Measurements from ENCODE around the gene NFIC.
"Not testable (repeated sequence)": the region's sequence is repeated elsewhere in the genome, so short reads cannot be mapped to it uniquely, and the experiment has no call there.

Gene NFIC

DNA sequence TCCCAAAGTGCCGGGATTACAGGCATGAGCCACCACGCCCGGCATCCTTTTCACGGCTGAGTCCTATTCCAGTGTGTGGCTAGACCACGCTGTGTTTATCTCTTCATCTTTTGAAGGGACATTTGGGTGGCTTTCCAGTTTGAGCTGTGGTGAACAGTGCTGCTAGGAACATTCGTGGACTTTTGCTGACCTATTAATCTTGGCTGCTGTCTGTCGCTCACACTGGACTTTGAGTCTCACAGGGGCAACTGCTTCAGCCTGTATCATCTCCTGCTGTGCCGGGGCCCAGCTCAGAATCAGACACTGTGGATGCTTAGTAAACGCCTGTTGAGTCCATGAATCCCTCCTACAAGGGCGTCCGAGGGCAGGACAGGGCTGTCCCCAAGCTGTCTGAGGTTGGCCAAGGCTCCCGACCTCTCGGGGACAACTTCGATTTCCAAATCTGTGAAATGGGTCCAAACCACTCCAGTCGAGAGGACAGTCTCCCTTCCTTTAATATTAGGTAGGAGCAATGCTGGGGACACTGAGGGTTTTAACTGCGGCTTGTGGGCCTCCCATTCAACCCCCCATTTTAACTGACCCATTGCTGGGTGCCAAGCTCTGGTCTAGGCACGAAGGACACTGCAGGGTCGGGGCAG lies 65.5 kb downstream of the NFIC start:
- no peak for DNase-seq

DNA sequence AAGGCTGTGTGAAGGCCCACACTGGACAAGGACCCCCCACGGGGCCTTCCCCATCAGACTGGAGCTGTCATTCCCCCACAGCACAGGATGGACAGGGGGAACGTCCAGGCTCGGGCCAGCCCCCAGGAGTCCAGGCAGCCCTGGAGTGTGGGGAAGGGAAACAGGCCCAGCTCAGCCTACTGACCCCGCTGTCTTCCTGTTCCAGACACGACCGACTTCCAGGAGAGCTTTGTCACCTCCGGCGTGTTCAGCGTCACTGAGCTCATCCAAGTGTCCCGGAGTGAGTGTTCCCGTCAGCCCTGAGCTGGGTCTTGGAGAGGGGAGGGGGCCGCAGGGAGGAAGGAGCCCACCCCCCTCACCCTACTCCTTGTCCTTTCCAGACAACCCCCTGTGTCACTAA lies 66.9 kb downstream of the NFIC start:
- DNase-seq, result no peak

DNA sequence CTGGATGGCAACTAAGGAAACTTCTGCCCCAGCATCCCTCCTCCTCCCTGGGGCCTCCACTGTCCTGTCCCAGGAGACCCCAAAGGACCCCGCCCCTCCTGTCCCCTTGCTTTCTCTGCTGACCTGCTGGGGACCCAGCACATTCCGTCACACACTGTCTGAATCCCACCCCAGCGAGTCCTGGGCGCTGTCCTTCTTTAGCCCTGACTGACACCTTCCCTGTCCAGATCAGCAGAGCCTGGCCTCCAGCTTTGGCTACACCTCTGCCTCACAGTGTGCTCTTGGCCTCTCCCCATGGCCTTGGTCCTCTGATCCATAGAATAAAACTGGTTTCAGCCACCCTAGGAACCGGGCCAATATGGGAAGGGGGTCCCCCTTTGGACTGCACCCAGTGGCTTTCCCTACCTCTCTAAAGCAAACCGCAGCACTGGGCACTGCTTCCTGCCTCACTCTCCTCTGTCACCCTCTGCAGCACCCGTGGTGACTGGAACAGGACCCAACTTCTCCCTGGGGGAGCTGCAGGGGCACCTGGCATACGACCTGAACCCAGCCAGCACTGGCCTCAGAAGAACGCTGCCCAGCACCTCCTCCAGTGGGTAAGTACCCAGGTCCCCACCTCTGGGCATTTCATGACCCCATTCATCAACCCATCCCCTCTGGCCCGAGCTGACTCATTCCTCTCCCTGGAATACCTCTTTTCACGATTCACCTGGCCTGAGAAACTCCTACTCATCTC lies 67.6 kb downstream of the NFIC start:
- no peak for DNase-seq

DNA sequence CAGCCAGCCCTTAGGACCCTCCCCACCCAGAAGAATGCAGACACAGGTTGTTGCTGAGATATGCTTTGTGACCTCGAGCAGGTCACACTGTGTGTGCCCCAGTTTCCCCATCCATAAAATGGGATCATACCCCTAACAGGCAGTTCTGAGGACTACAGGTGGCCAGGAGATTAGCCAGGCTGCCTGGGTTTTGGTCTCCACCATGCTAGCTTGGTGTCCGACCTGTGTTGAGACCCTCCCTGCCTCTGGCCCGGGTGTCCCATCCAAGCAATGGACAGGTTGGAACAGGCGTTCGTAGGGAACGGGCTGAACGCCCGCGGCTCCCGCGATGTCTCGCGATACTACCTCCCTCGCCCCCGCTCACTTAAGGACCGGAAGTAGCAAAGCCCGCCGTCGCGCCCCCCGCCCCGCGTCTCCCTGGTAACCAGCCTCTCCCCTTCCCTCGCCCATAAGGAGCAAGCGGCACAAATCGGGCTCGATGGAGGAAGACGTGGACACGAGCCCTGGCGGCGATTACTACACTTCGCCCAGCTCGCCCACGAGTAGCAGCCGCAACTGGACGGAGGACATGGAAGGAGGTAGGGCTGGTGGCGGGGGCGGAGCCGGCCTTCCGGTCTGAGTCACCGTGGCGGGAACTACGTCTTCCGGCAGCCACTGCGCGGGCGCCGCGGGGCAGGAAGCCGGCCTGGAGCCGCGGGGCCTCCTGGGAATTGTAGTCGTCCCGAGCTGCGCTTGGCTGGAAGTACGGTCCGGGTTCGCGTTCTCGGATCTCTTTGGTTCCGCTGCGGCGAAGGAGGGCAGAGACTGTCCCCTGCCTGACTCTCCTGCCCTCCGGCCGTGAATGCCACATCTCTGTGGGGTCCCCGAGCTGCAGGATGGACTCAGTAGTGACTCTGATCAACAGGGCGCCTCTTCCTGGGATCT lies 68.5 kb downstream of the NFIC start:
- peak; percentile 96 for DNase-seq

DNA sequence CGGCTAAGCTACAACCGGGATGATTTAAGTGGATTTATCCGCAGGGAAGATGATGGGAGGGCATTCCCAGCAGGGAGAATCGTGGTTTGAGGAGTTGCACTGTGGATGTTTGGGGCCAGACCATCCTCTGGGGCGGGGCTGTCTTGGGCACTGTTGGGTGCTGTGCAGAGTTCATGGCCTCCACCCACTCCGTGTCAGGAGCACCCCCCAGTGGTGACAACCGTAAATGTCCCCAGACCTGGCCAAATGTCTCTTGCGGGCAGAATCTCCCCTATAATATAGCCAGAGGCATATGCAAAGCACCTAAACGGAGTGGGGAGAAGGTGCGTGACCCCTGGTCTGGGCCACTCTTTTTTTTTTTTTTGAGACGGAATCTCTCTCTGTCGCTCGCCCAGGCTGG lies 73.7 kb downstream of the NFIC start:
- DNase-seq, result no peak

DNA sequence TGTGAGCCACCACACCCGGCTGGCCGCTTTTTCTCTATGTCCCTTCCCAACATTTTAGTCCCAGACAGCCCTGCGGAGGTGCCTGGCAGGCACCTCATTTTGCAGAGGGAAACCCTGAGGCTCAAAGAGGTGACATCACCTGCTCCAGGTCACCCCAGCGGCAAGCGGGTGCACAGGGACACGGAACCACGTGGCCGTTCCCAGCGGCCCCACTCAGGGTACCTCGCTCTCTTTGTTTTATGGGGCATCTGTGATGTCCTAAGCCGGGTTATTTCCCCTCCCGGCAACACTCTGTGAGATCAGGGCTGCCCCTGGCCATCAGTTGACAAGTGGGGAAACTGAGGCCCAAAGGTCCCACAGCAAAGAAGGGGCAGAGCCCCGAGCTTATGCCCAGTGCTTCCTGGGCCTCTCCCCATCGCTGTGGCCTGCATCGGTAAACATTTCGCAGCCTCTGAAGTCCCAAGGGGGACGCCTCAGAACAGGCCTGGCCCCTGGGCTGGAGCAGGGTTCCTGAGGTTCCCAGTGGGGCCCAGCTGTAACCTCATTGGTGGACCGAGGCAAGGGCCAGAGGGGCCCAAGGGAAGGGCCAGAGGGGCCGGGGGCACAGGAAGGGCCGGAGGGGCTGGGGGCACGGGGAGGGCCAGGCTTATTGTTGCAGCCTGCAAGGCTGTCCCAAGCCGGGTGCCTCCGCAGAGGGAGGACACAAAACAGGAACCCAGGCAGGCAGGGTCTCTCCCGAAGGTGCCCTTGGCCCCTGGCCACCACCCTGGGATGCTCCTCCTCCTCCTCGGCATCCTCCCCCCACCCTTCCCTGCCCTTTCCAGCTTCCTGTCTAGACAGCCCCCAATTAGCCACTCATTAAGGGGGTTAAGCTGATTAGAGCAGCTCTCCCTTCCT lies 75.0 kb downstream of the NFIC start:
- no peak for DNase-seq

DNA sequence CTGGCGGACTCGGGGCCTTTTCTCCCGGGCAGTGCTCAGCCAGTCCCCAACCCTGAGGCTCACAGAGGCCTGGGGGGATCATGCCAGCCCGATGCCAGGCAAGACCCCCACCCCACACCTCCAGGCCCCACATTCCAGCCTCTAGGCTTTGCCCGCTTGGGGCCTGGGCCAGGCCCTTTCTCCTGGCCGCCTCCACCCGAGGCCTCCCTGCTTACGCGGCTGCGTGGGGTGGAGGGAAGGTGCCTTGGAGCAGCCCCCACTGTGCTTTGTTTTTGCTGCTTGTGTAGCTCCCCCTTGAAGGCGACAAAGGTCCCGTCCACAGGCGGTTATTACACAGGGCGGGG lies 75.6 kb downstream of the NFIC start:
- no peak for DNase-seq

DNA sequence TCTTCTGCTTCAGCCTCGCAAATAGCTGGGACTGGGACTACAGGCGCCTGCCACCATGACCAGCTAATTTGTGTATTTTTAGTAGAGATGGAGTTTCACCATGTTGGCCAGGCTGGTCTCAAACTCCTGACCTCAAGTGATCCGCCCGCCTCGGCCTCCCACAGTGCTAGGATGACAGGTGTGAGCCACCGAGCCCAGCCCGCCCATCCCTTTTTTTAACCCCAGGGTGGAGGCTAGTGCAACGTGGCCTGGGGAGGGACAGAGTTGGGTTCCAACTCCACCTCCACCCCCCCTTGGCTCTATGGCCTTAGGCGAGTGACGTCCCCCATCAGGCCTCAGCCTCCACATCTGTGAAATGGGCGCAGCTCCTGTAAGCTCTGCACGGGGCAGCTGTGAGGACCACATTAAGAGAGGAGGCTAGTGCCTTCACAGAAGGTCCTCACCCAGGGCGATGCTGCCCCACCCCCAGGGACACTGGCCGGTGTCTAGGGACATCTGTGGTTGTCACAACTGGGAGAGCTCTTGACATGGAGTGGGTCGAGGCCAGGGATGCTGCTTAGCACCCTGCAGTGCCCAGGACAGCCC lies 76.2 kb downstream of the NFIC start:
- no peak for DNase-seq

DNA sequence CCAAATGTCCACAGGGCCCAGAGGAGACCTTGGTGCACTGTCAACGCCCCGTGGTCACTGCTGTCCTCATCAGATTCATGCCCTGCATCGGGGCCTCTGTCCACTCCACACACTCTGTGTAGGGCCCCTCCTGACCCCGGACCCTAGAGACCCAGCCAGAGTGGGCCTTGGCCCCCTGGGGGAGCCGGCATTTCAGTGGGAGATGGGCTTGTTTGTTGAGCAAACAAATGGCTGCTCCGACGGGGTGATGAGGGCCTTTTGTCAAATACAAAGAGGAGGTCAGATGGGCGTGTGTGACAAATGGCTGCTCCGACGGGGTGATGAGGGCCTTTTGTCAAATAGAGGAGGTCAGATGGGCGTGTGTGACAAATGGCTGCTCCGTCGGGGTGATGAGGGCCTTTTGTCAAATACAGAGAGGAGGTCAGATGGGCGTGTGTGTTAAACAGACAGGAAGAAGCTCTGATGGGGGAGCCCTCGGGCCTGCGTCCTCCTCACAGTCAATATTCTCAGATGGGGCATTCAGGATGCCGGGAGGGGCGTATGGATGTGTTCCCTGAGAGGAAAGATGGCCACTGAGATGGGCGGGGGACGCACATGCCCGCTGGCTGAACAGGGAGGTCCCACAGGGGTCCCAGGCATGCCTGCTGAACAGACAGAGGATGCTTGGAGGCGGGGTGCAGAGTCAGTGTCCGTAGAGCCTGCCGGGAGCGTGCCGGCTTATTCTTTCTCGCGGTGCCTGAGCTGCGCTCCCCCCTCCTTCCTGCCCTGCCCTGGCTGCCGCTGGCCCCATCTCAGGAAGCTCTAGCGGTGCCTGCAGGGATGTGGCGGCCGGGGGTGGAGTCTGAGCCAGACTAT lies 77.7 kb downstream of the NFIC start:
- peak; percentile 81 for DNase-seq

DNA sequence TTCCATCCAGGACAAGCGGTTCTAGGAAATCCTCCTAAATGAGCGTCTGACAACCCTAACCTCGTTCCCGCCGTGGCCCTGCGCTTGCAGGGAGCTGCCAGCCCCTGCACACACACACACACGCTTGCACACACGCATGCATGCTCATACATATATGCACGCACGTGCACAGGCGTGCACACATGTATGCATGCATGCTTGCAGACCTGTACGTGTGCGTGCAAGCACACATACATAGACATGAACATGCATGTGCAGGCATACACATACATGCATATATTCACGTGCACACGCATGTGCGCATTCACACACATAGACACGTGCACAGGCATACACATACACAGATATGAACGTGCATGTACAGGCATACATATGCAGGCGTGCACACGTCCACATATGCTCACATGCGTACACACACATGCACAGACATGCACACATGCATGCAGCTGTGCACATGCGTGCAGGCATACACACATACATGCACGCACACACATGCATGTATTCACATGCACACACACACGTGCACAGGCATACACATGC lies 78.4 kb downstream of the NFIC start:
- DNase-seq, result no peak

DNA sequence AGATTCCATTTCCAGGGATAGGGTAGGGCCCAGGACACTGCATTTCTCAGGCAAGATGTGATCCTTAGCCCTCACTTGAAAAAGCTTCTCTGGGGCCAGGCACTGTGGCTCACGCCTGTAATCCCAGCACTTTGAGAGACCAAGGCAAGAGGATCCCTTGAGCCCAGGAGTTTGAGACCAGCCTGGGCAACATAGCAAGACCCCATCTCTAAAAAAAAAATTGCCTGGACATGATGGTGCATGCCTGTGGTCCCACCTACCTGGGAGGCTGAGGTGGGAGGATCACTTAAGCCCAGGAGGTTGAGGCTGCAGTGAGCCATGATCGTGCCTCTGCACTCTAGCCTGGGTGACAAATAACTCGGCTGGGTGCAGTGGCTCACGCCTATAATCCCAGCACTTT lies 80.3 kb downstream of the NFIC start:
- DNase-seq, result not testable (repeated sequence)

DNA sequence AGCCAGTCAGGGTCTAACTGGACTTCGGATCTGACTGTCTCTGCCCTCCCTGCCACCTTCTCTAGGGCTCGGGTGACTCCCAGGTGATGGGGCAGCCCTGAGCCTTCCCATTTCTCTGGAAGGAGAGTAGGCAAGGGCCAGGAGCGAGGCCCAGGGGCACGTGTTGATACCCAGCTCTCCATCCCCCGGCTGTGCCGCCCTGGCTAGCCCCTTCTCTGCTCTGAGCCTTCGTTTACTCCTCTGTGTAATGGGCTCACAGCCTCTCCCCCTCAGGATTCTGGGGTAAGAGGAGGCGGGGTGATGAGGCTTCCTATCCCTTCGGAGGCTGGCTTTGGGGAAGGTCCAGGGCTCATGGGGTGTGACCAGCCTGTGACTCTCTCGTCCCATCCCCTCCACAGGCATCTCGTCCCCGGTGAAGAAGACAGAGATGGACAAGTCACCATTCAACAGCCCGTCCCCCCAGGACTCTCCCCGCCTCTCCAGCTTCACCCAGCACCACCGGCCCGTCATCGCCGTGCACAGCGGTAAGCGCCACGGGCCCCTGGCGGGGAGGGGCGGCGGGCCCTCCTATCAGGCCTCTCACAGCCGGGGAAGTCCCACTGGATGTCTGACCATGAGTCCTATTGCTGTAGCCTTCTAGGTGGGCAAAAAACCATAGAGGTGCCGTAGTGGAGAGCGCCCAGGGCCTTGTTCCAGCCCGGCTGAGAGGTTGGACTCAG lies 82.4 kb downstream of the NFIC start:
- no peak for DNase-seq

DNA sequence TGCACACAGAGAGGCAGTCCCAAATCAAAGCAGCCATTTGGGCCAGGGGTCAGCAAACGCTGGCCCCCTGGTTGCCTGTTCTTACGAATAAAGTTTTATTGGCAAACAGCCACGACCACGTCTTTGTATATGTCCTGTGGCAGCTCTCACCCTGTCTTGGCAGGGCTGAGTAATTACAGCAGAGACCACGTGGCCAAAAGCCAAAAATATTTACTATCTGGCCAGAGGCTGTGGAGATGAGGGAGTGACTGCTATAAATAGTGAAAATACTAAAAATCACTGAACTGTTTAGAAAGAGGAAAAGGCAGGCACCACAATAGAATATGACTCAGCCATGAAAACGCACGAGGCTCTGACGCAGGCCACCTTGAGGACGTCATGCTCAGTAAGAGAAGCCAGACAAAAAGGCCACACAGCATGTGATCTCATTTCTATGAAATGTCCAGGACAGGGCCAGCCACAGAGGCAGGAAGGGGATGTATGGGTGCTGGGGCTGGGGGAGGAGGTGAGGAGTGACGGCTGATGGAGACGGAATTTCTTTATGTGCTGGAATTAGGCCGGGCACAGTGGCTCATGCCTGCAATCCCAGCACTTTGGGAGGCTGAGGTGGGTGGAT lies 84.5 kb downstream of the NFIC start:
- DNase-seq, result no peak

DNA sequence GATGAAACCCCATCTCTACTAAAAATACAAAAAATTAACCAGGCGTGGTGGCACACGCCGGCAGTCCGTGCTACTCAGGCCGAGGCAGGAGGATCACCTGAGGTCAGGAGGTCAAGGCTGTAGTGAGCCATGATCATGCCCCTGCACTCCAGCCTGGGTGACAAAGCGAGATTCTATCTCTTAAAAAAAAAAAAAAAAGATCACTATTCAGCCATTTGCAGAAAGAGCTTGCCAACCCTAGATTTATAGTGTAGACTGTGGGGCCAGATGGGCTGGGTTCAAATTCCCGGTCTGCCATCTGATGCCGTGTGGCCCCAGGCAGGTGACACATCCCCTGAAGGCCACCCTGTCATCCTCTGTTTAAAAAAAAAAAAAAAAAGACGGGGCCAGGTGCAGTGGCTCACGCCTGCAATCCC lies 85.1 kb downstream of the NFIC start:
- no peak for DNase-seq

DNA sequence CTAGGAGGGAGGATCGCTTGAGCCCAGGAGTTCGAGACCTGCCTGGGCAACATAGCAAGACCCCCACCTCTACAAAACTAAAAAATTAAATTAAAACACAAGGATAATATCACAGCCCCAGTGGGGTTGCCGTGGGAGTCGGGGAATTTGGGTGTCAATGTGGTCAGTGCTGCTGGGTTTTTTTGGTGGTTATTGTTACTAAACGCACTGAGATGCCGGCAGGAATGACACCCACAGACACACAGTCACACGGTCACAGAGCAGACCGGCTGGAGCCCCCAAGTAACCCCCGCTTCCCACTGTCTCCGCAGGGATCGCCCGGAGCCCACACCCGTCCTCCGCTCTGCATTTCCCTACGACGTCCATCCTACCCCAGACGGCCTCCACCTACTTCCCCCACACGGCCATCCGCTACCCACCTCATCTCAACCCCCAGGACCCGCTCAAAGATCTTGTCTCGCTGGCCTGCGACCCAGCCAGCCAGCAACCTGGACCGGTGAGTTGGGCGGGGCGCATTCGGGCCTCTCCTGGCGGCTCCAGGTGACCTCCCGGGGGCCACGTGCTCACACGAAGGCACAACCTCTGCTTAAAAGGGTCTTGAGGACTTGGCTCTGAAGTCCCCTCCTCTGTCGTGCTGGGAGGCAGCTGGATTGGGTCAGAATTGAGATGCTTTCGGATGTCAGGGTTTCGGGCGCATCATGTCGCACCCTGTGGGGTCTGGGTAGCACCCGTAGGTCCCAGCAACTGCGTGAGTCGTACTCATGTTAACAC lies 86.0 kb downstream of the NFIC start:
- DNase-seq, result no peak

DNA sequence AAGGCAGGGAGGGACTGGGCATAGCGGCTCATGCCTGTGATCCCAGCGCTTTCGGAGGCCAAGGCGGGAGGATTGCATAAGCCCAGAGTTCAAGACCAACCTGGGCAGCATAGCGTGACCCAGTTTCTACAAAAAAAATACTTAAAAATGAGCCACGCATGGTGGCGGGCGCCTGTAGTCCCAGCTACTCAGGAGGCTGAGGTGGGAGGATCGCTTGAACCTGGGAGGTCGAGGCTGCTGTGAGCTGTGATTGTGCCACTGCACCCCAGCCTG lies 86.5 kb downstream of the NFIC start:
- not testable (repeated sequence) for DNase-seq

DNA sequence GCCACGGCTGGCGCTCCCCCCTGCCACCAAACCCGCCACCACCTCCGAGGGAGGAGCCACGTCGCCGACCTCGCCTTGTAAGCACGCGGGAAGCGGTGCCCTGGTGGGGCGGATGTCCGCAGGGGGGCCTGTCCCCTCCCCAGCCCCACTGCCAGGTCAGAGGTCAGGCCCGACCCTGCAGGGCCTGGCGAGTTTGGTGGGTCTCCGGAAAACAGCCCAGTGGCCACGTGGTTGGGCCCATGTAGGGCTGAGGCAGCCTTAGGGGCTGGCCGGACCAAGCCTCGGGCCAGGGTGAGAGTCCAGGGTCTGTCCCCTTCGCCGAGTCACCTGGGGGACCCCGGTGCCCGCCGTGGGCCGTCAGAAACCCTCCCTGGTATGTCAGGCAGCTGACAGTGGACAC lies 87.5 kb downstream of the NFIC start:
- no peak for DNase-seq

DNA sequence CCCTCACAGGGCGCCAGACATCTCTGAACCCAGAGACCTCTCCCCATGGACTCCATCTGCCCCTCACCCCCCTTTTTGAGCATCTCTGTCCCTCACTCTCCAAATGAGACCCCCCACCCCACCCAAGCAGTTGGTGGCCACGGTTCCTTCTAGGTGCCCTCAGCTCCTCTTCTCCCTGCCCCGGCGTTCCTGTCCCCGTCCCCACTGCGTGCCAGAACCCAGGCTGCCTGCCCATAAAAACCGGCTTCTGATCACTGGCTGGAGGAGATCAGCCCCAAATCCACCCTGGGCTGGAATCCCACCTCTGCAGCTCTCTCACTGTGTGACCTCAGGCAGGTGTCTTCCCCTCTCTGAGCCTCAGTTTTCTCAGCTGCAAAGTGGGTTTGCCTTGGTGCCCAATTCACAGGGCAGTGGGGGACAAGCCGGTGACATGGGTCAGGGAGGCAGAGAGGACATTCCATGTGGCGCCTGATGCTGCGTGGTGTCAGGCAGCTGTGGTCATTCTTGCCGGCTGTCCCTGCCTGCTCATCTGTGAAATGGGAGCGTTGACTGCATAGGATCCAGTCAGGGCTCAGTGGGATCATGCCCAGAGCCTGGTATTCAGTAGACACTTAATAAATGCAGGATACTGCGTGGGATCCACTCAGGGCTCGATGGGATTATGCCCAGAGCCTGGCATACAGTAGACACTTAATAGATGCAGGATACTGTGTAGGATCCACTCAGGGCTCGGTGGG lies 88.4 kb downstream of the NFIC start:
- DNase-seq, result no peak
